Activated naive CD4-positive, alpha-beta T cell treated with anti-CD3 and anti-CD28 coated beads for 36 hours (primary cell): ENCODE data around the gene C1QTNF4. TPM values are rescaled to one million over a fixed set of nuclear protein-coding genes. Genes with fewer than 3 reads are reported as not detected.

Experiments used
- CTCF ChIA-PET: fragments of 350-600 bp; sonication (Branson Sonifier 250); formaldehyde crosslinking; loops from one replicate; lab custom pipeline; 2021; ENCODE audit warnings: antibody characterized with exemption; lab: Charles Lee
- DNase-seq: peaks from one replicate; pipeline ENCODE4 v3.0.0-alpha.2; 2020
- H3K27ac Mint-ChIP-seq: one replicate; pipeline ENCODE4 v1.8.0; 2021; ENCODE audit warnings: mild to moderate bottlenecking, mixed read lengths
- H3K27me3 Mint-ChIP-seq: one replicate; pipeline ENCODE4 v1.8.0; 2021; ENCODE audit warnings: low read depth, mixed read lengths
- H3K36me3 Mint-ChIP-seq: one replicate; pipeline ENCODE4 v1.8.0; 2021; ENCODE audit warnings: low read depth, mixed read lengths
- H3K4me1 Mint-ChIP-seq: one replicate; pipeline ENCODE4 v1.8.0; 2021; ENCODE audit warnings: low read depth, mixed read lengths
- H3K4me3 Mint-ChIP-seq: one replicate; pipeline ENCODE4 v1.8.0; 2021; ENCODE audit warnings: mild to moderate bottlenecking, moderate library complexity, mixed read lengths
- H3K9me3 Mint-ChIP-seq: one replicate; pipeline ENCODE4 v1.8.0; 2021; ENCODE audit warnings: mixed read lengths
- intact Hi-C: fragments of 100-400 bp; cut with micrococcal nuclease; formaldehyde crosslinking; loops from one replicate; pipeline ENCODE4 v1.15.1; 2023
- total RNA-seq, 2 experiments: library from RNA; stranded (reverse); gene quantifications; one replicate each; pipeline ENCODE4 v1.2.3, GENCODE V29; 2021

C1QTNF4 gene
- total RNA-seq, 2 experiments from 2014 or later: not detected

DNA sequence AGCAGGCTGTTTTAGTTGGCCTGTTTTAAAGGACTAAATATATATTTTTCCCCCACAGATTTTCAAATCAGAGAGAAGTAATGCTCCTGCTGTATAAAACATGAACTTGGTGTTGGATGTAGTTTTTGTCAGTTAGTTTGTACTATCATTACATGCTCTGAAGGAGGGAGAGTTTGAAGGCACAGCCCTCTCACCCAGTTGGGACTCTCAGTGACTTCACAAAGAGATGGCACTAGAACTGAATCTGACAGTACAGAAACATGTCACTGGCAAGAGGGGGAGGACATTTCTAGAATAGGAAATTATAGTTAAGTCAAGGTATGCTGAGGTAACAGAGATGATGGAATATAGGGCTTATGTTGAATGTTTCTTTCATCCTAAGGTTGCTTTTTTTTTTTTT lies 21.0 kb upstream of the C1QTNF4 start:
- Mint-ChIP-seq H3K27ac (no peak overlapping the region), H3K36me3 (peaks cover 4% of the 10 kb centered on the region), H3K27me3 (no peaks in the 10 kb centered on the region), H3K4me3 (no peak overlapping the region), H3K9me3 (no peaks in the 10 kb centered on the region), H3K4me1 (no peaks in the 10 kb centered on the region)
- no peak for DNase-seq
- CTCF ChIA-PET: no interaction called here
- intact Hi-C loops: loop anchor here (5.0 kb wide), 1 partner anchor 128 kb away; no protein-coding TSS in a partner anchor

- no peak overlapping the region for H3K4me3 Mint-ChIP-seq
- DNase-seq: no peak
Observed at GRCh38 chr11:47611348-47611794, 17.2 kb upstream of the C1QTNF4 start.

DNA sequence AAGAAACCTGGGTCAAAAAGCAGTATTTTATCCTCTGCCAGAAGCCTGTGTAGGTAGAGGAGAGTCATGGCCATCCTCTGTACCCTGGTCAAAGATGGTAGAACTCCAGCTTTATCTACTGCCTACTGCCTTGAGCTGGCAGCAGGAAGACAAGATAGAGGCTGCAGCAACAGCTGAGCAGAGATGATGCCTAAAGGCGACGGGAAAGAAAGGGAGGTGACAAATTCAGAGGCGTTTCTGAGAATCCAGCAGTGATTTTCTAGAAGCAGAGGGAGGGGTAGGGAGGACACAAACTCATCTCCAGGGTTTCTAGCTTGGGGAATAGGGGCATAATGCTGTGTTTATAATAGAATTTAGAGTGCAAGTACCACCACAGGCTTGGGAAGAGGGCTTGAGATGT lies 15.5 kb upstream of the C1QTNF4 start:
- CTCF ChIA-PET: no interaction called here
- Mint-ChIP-seq H3K27ac (no peak overlapping the region), H3K9me3 (no peaks in the 10 kb centered on the region), H3K36me3 (peaks cover 4% of the 10 kb centered on the region), H3K27me3 (no peaks in the 10 kb centered on the region), H3K4me1 (no peaks in the 10 kb centered on the region), H3K4me3 (no peak overlapping the region)
- DNase-seq: no peak
- intact Hi-C loops: no loop called here

More at GRCh38 chr11:47611348-47611794, 17.2 kb upstream of the C1QTNF4 start:
- Mint-ChIP-seq H3K36me3 (peaks cover 2% of the 10 kb centered on the region), H3K27ac (no peak overlapping the region), H3K9me3 (no peaks in the 10 kb centered on the region), H3K27me3 (no peaks in the 10 kb centered on the region), H3K4me1 (no peaks in the 10 kb centered on the region)
- CTCF ChIA-PET: no interaction called here
- intact Hi-C loops: no loop called here

GRCh38 chr11:47607380-47607779 lies 13.2 kb upstream of the C1QTNF4 start:
- Mint-ChIP-seq H3K27ac (no peak overlapping the region), H3K4me3 (no peak overlapping the region), H3K9me3 (no peaks in the 10 kb centered on the region), H3K36me3 (peaks cover 4% of the 10 kb centered on the region), H3K4me1 (no peaks in the 10 kb centered on the region), H3K27me3 (no peaks in the 10 kb centered on the region)
- intact Hi-C loops: no loop called here
- CTCF ChIA-PET: interaction anchor here (0.6 to 1.1 kb wide), 2 partner anchors 10 to 27 kb away, joined by 3 to 7 read pairs; no protein-coding TSS in a partner anchor
- no peak for DNase-seq

DNA sequence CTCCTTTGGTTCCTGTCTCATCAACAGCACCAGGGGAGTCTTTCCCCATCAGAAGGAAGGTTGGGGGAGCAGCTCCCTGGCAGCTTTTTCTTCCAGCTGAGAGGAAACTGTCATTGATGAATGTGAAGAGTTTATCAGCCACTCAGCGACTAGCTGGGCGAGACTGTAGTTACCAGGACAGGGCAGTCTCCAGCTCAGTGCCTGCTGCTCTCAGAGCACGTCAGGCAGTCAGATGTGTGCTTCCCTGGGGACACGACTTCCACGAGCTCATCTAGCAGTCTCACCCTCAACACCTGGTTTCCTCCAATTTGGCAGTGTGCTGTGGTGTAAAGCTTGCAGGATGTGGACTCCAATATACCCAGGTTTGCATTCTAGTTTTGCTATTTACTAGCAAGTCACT lies 12.5 kb upstream of the C1QTNF4 start:
- Mint-ChIP-seq H3K36me3 (peaks cover 4% of the 10 kb centered on the region), H3K9me3 (no peaks in the 10 kb centered on the region), H3K4me1 (no peaks in the 10 kb centered on the region), H3K27ac (no peak overlapping the region), H3K27me3 (no peaks in the 10 kb centered on the region), H3K4me3 (no peak overlapping the region)
- no peak for DNase-seq
- intact Hi-C loops: no loop called here
- CTCF ChIA-PET: no interaction called here

GRCh38 chr11:47605921-47606320 lies 11.7 kb upstream of the C1QTNF4 start:
- Mint-ChIP-seq H3K27ac (no peak overlapping the region), H3K27me3 (no peaks in the 10 kb centered on the region), H3K9me3 (no peaks in the 10 kb centered on the region), H3K4me1 (no peaks in the 10 kb centered on the region), H3K4me3 (no peak overlapping the region), H3K36me3 (peaks cover 4% of the 10 kb centered on the region)
- CTCF ChIA-PET: interaction anchor here (0.7 kb wide), 1 partner anchor 279 kb away, joined by 3 read pairs; no protein-coding TSS in a partner anchor
- intact Hi-C loops: no loop called here
- no peak for DNase-seq

GRCh38 chr11:47603295-47603694 lies 9.1 kb upstream of the C1QTNF4 start:
- Mint-ChIP-seq H3K27ac (no peak overlapping the region), H3K27me3 (no peaks in the 10 kb centered on the region), H3K9me3 (no peaks in the 10 kb centered on the region), H3K4me1 (no peaks in the 10 kb centered on the region), H3K36me3 (peaks cover 4% of the 10 kb centered on the region), H3K4me3 (no peak overlapping the region)
- intact Hi-C loops: no loop called here
- no peak for DNase-seq
- CTCF ChIA-PET: no interaction called here

- Mint-ChIP-seq H3K27me3 (peaks cover 7% of the 10 kb centered on the region), H3K36me3 (no peaks in the 10 kb centered on the region), H3K4me1 (no peaks in the 10 kb centered on the region), H3K4me3 (no peak overlapping the region), H3K9me3 (no peaks in the 10 kb centered on the region), H3K27ac (no peak overlapping the region)
- intact Hi-C loops: no loop called here
- CTCF ChIA-PET: interaction anchor here (0.7 kb wide), 2 partner anchors 44 to 71 kb away, joined by 3 to 6 read pairs; no protein-coding TSS in a partner anchor
- DNase-seq: no peak
Observed at GRCh38 chr11:47599902-47600301, 5.7 kb upstream of the C1QTNF4 start.

DNA sequence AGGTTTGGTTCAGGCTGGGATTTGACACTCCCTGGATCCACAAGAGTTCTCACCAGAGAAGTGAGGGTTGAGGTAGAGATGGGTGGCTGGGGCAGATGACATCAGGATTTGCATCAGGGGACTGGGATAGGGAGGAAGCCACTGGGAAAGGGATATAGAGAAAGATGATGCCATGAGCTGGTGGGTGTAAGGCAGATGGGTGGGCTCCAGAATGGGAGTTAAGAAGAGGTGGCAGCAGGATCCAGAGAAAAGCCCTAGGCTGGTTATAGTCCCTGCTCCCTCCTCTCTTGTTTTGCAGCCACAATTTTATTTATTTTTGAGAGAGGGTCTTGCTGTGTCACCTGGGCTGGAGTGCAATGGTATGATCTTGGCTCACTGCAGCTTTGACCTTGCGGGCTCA lies 1.8 kb upstream of the C1QTNF4 start:
- intact Hi-C loops: no loop called here
- Mint-ChIP-seq H3K27ac (no peak overlapping the region), H3K4me1 (peaks cover 19% of the 10 kb centered on the region), H3K36me3 (no peaks in the 10 kb centered on the region), H3K4me3 (no peak overlapping the region), H3K27me3 (peaks cover 34% of the 10 kb centered on the region), H3K9me3 (no peaks in the 10 kb centered on the region)
- CTCF ChIA-PET: no interaction called here
- DNase-seq: no peak

- no peaks in the 10 kb centered on the region for H3K9me3 Mint-ChIP-seq
- CTCF ChIA-PET: no interaction called here
- intact Hi-C loops: no loop called here
Observed at GRCh38 chr11:47595029-47595428, 818 bp upstream of the C1QTNF4 start.

DNA sequence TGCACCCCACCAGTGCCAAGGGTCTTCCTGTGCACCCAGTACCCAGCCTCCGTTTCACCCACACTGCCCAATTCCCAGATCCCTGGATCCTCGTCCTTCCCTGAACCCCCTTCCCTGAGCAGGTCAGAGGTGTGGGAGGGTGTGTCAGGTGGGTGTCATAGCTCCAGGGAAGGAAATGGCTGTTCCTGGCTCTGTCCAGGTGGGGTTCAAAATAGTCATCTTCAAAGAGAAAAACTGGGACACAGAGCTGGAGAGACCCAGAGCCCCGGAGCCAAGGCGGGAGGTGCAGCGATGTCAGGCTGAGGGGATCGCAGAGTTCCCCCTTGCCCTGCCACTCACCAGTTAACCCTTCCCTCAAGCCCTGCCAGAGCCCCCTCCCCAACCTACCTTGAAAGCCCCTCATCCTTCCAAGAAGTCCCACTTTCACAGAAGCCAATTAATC lies 698 bp downstream of the C1QTNF4 start:
- H3K27me3 Mint-ChIP-seq: peaks cover 34% of the 10 kb centered on the region
- H3K4me3 Mint-ChIP-seq: no peak overlapping the region
- no peaks in the 10 kb centered on the region for H3K9me3 Mint-ChIP-seq
- CTCF ChIA-PET: interaction anchor here (0.6 kb wide), 1 partner anchor 312 kb away, joined by 3 read pairs; no protein-coding TSS in a partner anchor
- no peaks in the 10 kb centered on the region for H3K36me3 Mint-ChIP-seq
- no peak for DNase-seq
- peaks cover 19% of the 10 kb centered on the region for H3K4me1 Mint-ChIP-seq
- intact Hi-C loops: no loop called here
- no peak overlapping the region for H3K27ac Mint-ChIP-seq

More at GRCh38 chr11:47595029-47595428, 818 bp upstream of the C1QTNF4 start:
- Mint-ChIP-seq H3K4me3 (no peak overlapping the region), H3K36me3 (no peaks in the 10 kb centered on the region), H3K4me1 (peaks cover 19% of the 10 kb centered on the region), H3K27ac (no peak overlapping the region), H3K27me3 (peaks cover 34% of the 10 kb centered on the region)
- DNase-seq: no peak

GRCh38 chr11:47592970-47593369 lies 1.2 kb downstream of the C1QTNF4 start:
- CTCF ChIA-PET: interaction anchor here (0.6 kb wide), 1 partner anchor 215 kb away, joined by 3 read pairs; no protein-coding TSS in a partner anchor
- Mint-ChIP-seq H3K27me3 (peaks cover 34% of the 10 kb centered on the region), H3K4me1 (peaks cover 19% of the 10 kb centered on the region), H3K9me3 (no peaks in the 10 kb centered on the region), H3K4me3 (no peak overlapping the region), H3K27ac (no peak overlapping the region), H3K36me3 (no peaks in the 10 kb centered on the region)
- intact Hi-C loops: no loop called here
- no peak for DNase-seq

DNA sequence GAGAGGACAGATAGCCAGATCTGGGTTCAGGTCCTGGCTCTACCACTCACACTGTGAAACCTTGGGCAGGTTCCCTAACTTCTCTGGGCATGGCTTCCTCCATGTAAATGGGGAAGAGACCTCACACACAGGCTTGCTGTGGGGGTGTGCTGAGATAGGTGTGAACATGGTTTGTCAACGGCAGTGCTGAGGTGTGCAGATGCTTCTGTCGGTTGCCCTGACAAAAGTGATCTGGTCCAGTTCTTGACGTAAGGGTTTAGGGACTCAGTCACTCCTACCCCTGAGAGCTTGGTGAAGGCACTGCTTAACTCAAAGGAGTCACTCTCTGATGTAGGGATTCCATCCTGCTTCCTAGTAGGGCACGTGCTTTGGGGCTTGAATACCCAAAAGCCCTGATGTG lies 2.0 kb downstream of the C1QTNF4 start:
- CTCF ChIA-PET: interaction anchor here (0.6 kb wide), 1 partner anchor 215 kb away, joined by 3 read pairs; no protein-coding TSS in a partner anchor

More for the DNA sequence above, 2.0 kb downstream of the C1QTNF4 start:
- H3K36me3 Mint-ChIP-seq: no peaks in the 10 kb centered on the region
- peaks cover 34% of the 10 kb centered on the region for H3K27me3 Mint-ChIP-seq
- intact Hi-C loops: no loop called here
- H3K9me3 Mint-ChIP-seq: no peaks in the 10 kb centered on the region
- no peak overlapping the region for H3K27ac Mint-ChIP-seq
- no peak for DNase-seq
- H3K4me3 Mint-ChIP-seq: no peak overlapping the region
- H3K4me1 Mint-ChIP-seq: peaks cover 19% of the 10 kb centered on the region
